ENCODE measurements around the gene ACACB. TPM values are rescaled to one million over a fixed set of nuclear protein-coding genes. Genes with fewer than 3 reads are reported as not detected.

ACACB gene
- total and polyA plus RNA-seq, 2 donors (not counting 3 experiments of a cell fraction or from before 2014, with no cell fraction given) = 1.3 to 5.7 TPM

- TF ChIP-seq JUN (IDR thresholded peaks at IDR 0.05; ENCODE audit: borderline replicate concordance, insufficient read depth, insufficient read length, low read depth) (no peak), MAX (IDR thresholded peaks at IDR 0.05; ENCODE audit: insufficient read depth, insufficient read length) (no peak), POLR2A (IDR thresholded peaks at IDR 0.05; ENCODE audit: low read depth, low read length) (no peak), EZH2 (IDR thresholded peaks at IDR 0.05; ENCODE audit: borderline replicate concordance, low read depth, low read length, severe bottlenecking) (no peak), MYC (IDR thresholded peaks at IDR 0.05; ENCODE audit: low read depth, low read length) (no peak), FOS (IDR thresholded peaks at IDR 0.05; ENCODE audit: borderline replicate concordance, insufficient read depth, low read length) (no peak), POLR2AphosphoS5 (IDR thresholded peaks at IDR 0.05; ENCODE audit: insufficient read depth, low read depth, low read length) (no peak)
- Histone ChIP-seq H3K4me3 (replicated peaks in 1 of 3; ENCODE audit: insufficient read depth in 1 of 3, low read depth in 1 of 3, low read length in 3 of 3) (no peak overlapping the region), H3K4me1 (ENCODE audit: control insufficient read depth, extremely low read depth, insufficient read depth, low read length) (no peaks in the 10 kb centered on the region), H2AFZ (ENCODE audit: low read depth, low read length) (no peak overlapping the region), H4K20me1 (replicated peaks; ENCODE audit: control insufficient read depth, extremely low read depth, insufficient read depth, low read length) (no peaks in the 10 kb centered on the region), H3K36me3 (ENCODE audit: control insufficient read depth in 2 of 2, extremely low read depth in 1 of 2, insufficient read depth in 2 of 2, low read length in 2 of 2) (no peaks in the 10 kb centered on the region), H3K79me2 (ENCODE audit: control insufficient read depth, insufficient read depth, low read length) (no peaks in the 10 kb centered on the region), H3K9me3 (replicated peaks; ENCODE audit: control insufficient read depth, insufficient read depth, low read length) (no peaks in the 10 kb centered on the region), H3K9ac (replicated peaks; ENCODE audit: extremely low read depth, insufficient read depth, low read length) (no peak overlapping the region), H3K27ac (ENCODE audit: insufficient read depth, low read depth, low read length) (no peak overlapping the region), H3K4me2 (ENCODE audit: insufficient read depth, low read length) (no peak overlapping the region), H3K27me3 (ENCODE audit: control insufficient read depth in 2 of 2, insufficient read depth in 2 of 2, low read length in 2 of 2) (no peaks in the 10 kb centered on the region), H3K9me1 (replicated peaks; ENCODE audit: control insufficient read depth, extremely low read depth, insufficient read depth, low read length) (no peaks in the 10 kb centered on the region)
- dilution Hi-C loops (cut with MboI; ENCODE audit: extremely low pct_ligation_motif_present, low sequenced_read_pairs) = no loop called here
- ChIA-PET POLR2A (no interaction called here), CTCF (no interaction called here)
- FAIRE-seq = no peak
- DNase-seq (ENCODE audit: low read depth, low spot score) = no peak
- intact Hi-C loops (cut with micrococcal nuclease) = no loop called here
- BruUV-seq (replicated peaks) = no TSS peak
Measured at GRCh38 chr12:109222496-109222895, 106.1 kb downstream of the ACACB start.

DNA sequence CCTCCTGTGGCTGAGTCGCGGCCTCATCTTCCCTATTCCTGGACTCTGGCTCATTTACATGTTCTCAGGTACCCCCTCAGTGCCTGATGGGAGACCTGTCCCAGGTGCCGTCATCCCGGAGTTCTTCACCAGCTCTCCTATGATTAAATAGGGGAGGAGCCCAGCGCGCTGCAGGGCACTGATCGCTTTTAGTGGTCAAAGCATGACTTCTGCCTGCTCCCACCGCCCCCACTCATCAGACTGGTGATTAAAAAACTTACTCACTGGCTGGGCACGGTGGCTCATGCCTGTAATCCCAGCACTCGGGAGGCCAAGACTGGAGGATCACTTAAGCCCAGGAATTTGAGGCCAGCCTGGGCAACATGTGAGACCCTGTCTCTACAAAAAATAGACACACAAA lies 106.8 kb downstream of the ACACB start:
- Histone ChIP-seq H3K9ac (replicated peaks; ENCODE audit: extremely low read depth, insufficient read depth, low read length) (no peak overlapping the region), H3K9me1 (replicated peaks; ENCODE audit: control insufficient read depth, extremely low read depth, insufficient read depth, low read length) (no peaks in the 10 kb centered on the region), H3K4me2 (ENCODE audit: insufficient read depth, low read length) (no peak overlapping the region), H3K79me2 (ENCODE audit: control insufficient read depth, insufficient read depth, low read length) (no peaks in the 10 kb centered on the region), H3K9me3 (replicated peaks; ENCODE audit: control insufficient read depth, insufficient read depth, low read length) (no peaks in the 10 kb centered on the region), H3K4me1 (ENCODE audit: control insufficient read depth, extremely low read depth, insufficient read depth, low read length) (no peaks in the 10 kb centered on the region), H3K4me3 (replicated peaks in 1 of 3; ENCODE audit: insufficient read depth in 1 of 3, low read depth in 1 of 3, low read length in 3 of 3) (no peak overlapping the region), H3K36me3 (ENCODE audit: control insufficient read depth in 2 of 2, extremely low read depth in 1 of 2, insufficient read depth in 2 of 2, low read length in 2 of 2) (no peaks in the 10 kb centered on the region), H4K20me1 (replicated peaks; ENCODE audit: control insufficient read depth, extremely low read depth, insufficient read depth, low read length) (no peaks in the 10 kb centered on the region), H2AFZ (ENCODE audit: low read depth, low read length) (no peak overlapping the region), H3K27ac (ENCODE audit: insufficient read depth, low read depth, low read length) (no peak overlapping the region), H3K27me3 (ENCODE audit: control insufficient read depth in 2 of 2, insufficient read depth in 2 of 2, low read length in 2 of 2) (no peaks in the 10 kb centered on the region)
- FAIRE-seq (no peak), DNase-seq (ENCODE audit: low read depth, low spot score) (no peak)
- TF ChIP-seq MAX (IDR thresholded peaks at IDR 0.05; ENCODE audit: insufficient read depth, insufficient read length) (no peak), POLR2AphosphoS5 (IDR thresholded peaks at IDR 0.05; ENCODE audit: insufficient read depth, low read depth, low read length) (no peak), JUN (IDR thresholded peaks at IDR 0.05; ENCODE audit: borderline replicate concordance, insufficient read depth, insufficient read length, low read depth) (no peak), MYC (IDR thresholded peaks at IDR 0.05; ENCODE audit: low read depth, low read length) (no peak), EZH2 (IDR thresholded peaks at IDR 0.05; ENCODE audit: borderline replicate concordance, low read depth, low read length, severe bottlenecking) (no peak), GATA2 (IDR thresholded peaks at IDR 0.05; ENCODE audit: insufficient read depth, insufficient read length, low read depth, low read length) (no peak), CTCF (IDR thresholded peaks at IDR 0.05; ENCODE audit: extremely low read depth in 1 of 2, insufficient read depth in 1 of 2, low read depth in 1 of 2, low read length in 2 of 2) (no peak), POLR2A (IDR thresholded peaks at IDR 0.05; ENCODE audit: low read depth, low read length) (no peak), FOS (IDR thresholded peaks at IDR 0.05; ENCODE audit: borderline replicate concordance, insufficient read depth, low read length) (no peak)
- CTCF ChIA-PET = no interaction called here
- intact Hi-C loops (cut with micrococcal nuclease) = no loop called here
- BruUV-seq (replicated peaks) = no TSS peak
- POLR2A ChIA-PET = no interaction called here
- dilution Hi-C loops (cut with MboI; ENCODE audit: extremely low pct_ligation_motif_present, low sequenced_read_pairs) = no loop called here

Data from endothelial cell of umbilical vein (primary cell).